HL-60 (cell line): ENCODE measurements around the gene SMAD1.

Source experiments
- DNase-seq, 2 experiments: peaks; one replicate each; pipeline ENCODE4 v3.0.0-alpha.2; 2010 to 2020; ENCODE audit warnings: low read depth in 1 of 2, low spot score in 1 of 2
- H3K27ac ChIP-seq: fragments of 250-450 bp; sonication (Bioruptor Pico); replicated peaks from 2 replicates; pipeline ENCODE4 v1.5.1; 2020; ENCODE audit warnings: mild to moderate bottlenecking, moderate library complexity
- H3K27me3 ChIP-seq: fragments of 250-450 bp; sonication (Bioruptor Pico); 2 replicates; pipeline ENCODE4 v1.5.1; 2021; ENCODE audit warnings: mild to moderate bottlenecking, moderate library complexity; ENCODE audit not compliant: insufficient read depth, poor library complexity, severe bottlenecking
- H3K4me3 ChIP-seq: replicated peaks from 2 replicates; pipeline ENCODE4 v1.5.1; 2011; ENCODE audit warnings: mild to moderate bottlenecking, control low read depth, low read length; ENCODE audit not compliant: insufficient read depth
- CTCF ChIP-seq: IDR thresholded peaks from one replicate; pipeline ENCODE4 v1.5.1; 2011; ENCODE audit warnings: low read length, control low read depth, inconsistent platforms; ENCODE audit not compliant: insufficient read depth
- GABPA ChIP-seq: IDR thresholded peaks from 2 replicates; pipeline ENCODE4 v1.6.1; 2012; ENCODE audit warnings: low read depth
- POLR2AphosphoS5 ChIP-seq: IDR thresholded peaks from 2 replicates; pipeline ENCODE4 v1.6.1; 2012; ENCODE audit warnings: low read depth
- REST ChIP-seq: IDR thresholded peaks from 2 replicates; pipeline ENCODE4 v1.6.1; 2012; ENCODE audit warnings: low read depth; ENCODE audit not compliant: insufficient replicate concordance
- SPI1 ChIP-seq: IDR thresholded peaks from 2 replicates; pipeline ENCODE4 v1.6.1; 2012; ENCODE audit warnings: low read depth, mild to moderate bottlenecking, borderline replicate concordance

The SMAD1 gene

GRCh38 chr4:145494666-145495270 lies 13.1 kb downstream of the SMAD1 start:
- DNase-seq, result no peak
- no peak for TF ChIP-seq POLR2AphosphoS5
- TF ChIP-seq GABPA, result no peak
- no peak overlapping the region for H3K4me3 ChIP-seq
- H3K27me3 ChIP-seq, result no peaks in the 10 kb centered on the region
- H3K27ac ChIP-seq, result no peak overlapping the region

DNA sequence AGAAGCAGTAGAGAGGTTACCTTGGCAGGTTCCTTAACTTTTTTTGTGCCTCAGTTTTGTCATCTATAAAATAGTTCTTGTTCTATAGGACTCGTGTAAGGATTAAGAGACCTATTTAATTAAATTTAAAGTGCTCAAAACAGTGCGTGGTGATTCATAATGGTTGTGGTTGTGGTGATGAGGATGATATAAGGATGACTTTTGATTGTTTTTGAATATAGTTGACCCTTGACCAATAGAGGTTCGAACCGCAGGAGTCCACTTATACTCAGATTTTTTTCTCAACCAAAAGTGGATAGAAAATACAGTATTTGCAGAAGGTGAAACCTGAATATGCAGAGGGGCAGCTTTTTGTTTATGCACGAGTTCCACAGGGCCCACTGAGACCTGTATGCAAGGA lies 14.6 kb downstream of the SMAD1 start:
- TF ChIP-seq CTCF, result no peak
- no peak for TF ChIP-seq REST
- no peak for TF ChIP-seq POLR2AphosphoS5
- TF ChIP-seq GABPA, result no peak
- no peak for TF ChIP-seq SPI1
- Histone ChIP-seq H3K4me3 (no peak overlapping the region), H3K27me3 (no peaks in the 10 kb centered on the region), H3K27ac (no peak overlapping the region)
- DNase-seq, result no peak

DNA sequence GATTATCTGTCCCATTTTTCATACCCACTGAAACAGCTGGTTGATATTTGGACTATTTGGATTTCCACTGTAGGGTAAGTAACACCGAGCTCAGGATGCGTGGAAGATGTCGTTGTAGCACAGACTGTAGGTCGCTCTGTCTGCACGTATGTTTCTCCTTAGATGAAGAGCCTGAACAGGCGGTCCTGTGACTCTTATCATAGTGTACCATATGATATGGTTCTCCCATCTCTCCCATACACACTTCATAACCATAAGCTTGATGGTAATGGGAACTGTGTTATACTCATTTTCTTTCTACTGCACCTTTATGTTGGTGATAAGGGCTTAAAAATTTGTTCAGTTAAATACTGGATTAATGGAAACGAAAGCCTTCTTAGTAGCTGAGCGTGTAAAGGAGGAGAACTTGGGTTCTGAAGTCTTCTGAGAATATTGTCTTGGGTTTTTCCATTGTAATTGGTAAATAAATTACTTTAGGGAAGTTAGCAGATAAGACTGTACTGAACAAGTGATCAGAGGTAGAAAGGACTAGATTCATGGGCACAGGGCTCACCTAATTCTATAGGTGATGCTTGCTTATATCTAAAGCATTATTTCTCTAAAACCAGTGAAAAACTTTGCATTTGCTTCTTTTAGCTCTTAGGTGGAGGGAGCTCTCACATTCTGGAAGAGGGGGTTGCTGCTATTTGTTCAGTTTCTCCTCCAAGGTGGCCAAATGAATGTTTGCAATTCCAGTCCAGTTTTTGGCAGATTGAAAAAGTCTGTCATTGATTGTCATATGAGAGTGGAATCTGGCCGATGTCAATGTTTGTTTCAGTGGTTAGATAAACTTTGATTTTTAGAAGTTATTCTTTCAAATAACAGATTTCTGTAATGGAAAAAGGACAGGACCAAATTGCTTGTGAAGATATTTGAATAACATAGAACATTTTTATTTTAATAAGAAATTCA lies 15.8 kb downstream of the SMAD1 start:
- H3K27ac ChIP-seq, result no peak overlapping the region
- DNase-seq, result no peak
- no peak overlapping the region for H3K4me3 ChIP-seq
- no peak for TF ChIP-seq GABPA
- no peak for TF ChIP-seq CTCF
- no peak for TF ChIP-seq SPI1
- no peak for TF ChIP-seq REST
- TF ChIP-seq POLR2AphosphoS5, result no peak
- no peaks in the 10 kb centered on the region for H3K27me3 ChIP-seq

DNA sequence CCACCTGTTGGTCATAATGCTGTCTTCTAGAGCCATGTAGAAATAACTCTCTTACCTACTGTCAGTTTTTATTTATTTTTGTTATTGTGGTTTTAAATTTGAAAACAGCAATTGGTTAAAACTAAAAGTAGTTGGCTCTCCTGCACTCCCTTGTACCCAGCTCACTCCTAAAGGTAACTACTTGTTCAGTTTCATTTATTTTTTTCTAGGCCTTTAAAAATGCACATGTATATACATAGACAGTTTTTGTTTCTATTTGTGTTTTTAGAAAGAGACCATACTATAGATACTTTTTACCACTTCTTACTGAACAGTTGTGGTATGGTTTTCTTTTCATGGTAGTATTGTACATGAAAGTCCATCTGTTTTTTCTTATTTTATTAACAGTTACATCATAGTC lies 16.8 kb downstream of the SMAD1 start:
- Histone ChIP-seq H3K27ac (no peak overlapping the region), H3K4me3 (no peak overlapping the region), H3K27me3 (no peaks in the 10 kb centered on the region)
- DNase-seq, result no peak
- TF ChIP-seq SPI1 (no peak), CTCF (no peak), GABPA (no peak), REST (no peak), POLR2AphosphoS5 (no peak)
